HCT116 (cell line): ENCODE measurements around the gene SOX9. TPM values are rescaled to one million over a fixed set of nuclear protein-coding genes. Genes with fewer than 3 reads are reported as not detected.

Source experiments
- ATAC-seq: fragments of 200-7000 bp; cut with Tn5 transposase; 2 replicates; pipeline ENCODE4 v1.9.1; 2020; ENCODE audit warnings: mild to moderate bottlenecking, moderate library complexity
- BruUV-seq: library from RNA; stranded (reverse); fragments of 400-500 nt; replicated peaks from 2 replicates; lab custom pipeline; 2021; lab: Mats Ljungman, UMichigan
- CTCF ChIA-PET: fragments of 300-600 bp; sonication (Branson Sonifier 250); formaldehyde crosslinking; loops from one replicate; lab custom pipeline; 2021; ENCODE audit warnings: antibody characterized with exemption; lab: Charles Lee
- POLR2A ChIA-PET: fragments of 300-600, 350-600 bp; sonication (Branson Sonifier 250); formaldehyde crosslinking; loops from one replicate; lab custom pipeline; 2021; ENCODE audit warnings: antibody characterized with exemption; lab: Charles Lee
- RAD21 ChIA-PET, 2 experiments: fragments of 300-600 bp; sonication (Branson Sonifier 250); formaldehyde crosslinking; loops; one replicate each; lab custom pipeline; 2023; ENCODE audit warnings: low total read pairs in 2 of 2; ENCODE audit not compliant: uncharacterized antibody in 2 of 2, unreplicated experiment in 2 of 2, low non-redundant PET in 1 of 2; lab: Charles Lee
- DNase-seq: peaks from one replicate; pipeline ENCODE4 v3.0.0-alpha.2; 2010; ENCODE audit warnings: low read depth, low spot score
- H2AFZ ChIP-seq: fragments of 200-600 bp; shearing (Covaris generic), sonication (generic); 2 replicates; pipeline ENCODE4 v1.6.1; 2017; ENCODE audit warnings: low read depth, mixed run types, mixed read lengths, antibody characterized with exemption, low read length; ENCODE audit not compliant: poor library complexity, severe bottlenecking
- H3K27ac ChIP-seq: 2 replicates; pipeline ENCODE4 v1.5.1; 2012; ENCODE audit warnings: low read depth, low read length
- H3K27me3 ChIP-seq: fragments of 200-600 bp; sonication (generic); 2 replicates; pipeline ENCODE4 v1.6.1; 2016; ENCODE audit warnings: mixed run types, low read length, mixed read lengths; ENCODE audit not compliant: insufficient read depth
- H3K36me3 ChIP-seq, 2 experiments: fragments of 200-500 bp in 1 of 2; fragments of 200-600 bp in 1 of 2; sonication (Bioruptor generic) in 1 of 2; sonication (generic) in 1 of 2; 2 replicates each; pipeline versions ENCODE4 v1.5.1 to v1.6.1; 2014 to 2016; ENCODE audit warnings: low read length in 2 of 2, inconsistent platforms in 1 of 2, mixed read lengths in 1 of 2, mixed run types in 1 of 2; ENCODE audit not compliant: insufficient read depth in 2 of 2, control insufficient read depth in 1 of 2
- H3K4me1 ChIP-seq, 2 experiments: fragments of 200-600 bp in 1 of 2; sonication (generic) in 1 of 2; 2 replicates each; pipeline versions ENCODE4 v1.5.1 to v1.6.1; 2012 to 2017; ENCODE audit warnings: low read length in 2 of 2, inconsistent platforms in 1 of 2, mild to moderate bottlenecking in 1 of 2, mixed read lengths in 1 of 2, mixed run types in 1 of 2, moderate library complexity in 1 of 2; ENCODE audit not compliant: insufficient read depth in 2 of 2, control insufficient read depth in 1 of 2
- H3K4me2 ChIP-seq: fragments of 200-600 bp; sonication (generic); 2 replicates; pipeline ENCODE4 v1.6.1; 2017; ENCODE audit warnings: mixed run types, low read length, mixed read lengths
- H3K4me3 ChIP-seq, 2 experiments: fragments of 200-600 bp in 1 of 2; sonication (generic) in 1 of 2; replicated peaks in 1 of 2; 2 replicates each; pipeline ENCODE4 v1.5.1; 2011 to 2016; ENCODE audit warnings: low read length in 2 of 2, control low read depth in 1 of 2, low read depth in 1 of 2, mild to moderate bottlenecking in 1 of 2, mixed read lengths in 1 of 2, mixed run types in 1 of 2
- H3K79me2 ChIP-seq: fragments of 200-600 bp; sonication (generic); 2 replicates; pipeline ENCODE4 v1.6.1; 2017; ENCODE audit warnings: mild to moderate bottlenecking, mixed run types, low read length, moderate library complexity, mixed read lengths; ENCODE audit not compliant: insufficient read depth
- H3K9ac ChIP-seq: fragments of 200-600 bp; sonication (generic); 2 replicates; pipeline ENCODE4 v1.6.1; 2016; ENCODE audit warnings: low read length, mixed read lengths
- H3K9me2 ChIP-seq: fragments of 200-600 bp; sonication (generic), shearing (Covaris generic); 2 replicates; pipeline ENCODE4 v1.6.1; 2017; ENCODE audit warnings: mixed run types, mild to moderate bottlenecking, moderate library complexity; ENCODE audit not compliant: insufficient read depth
- H3K9me3 ChIP-seq, 2 experiments: fragments of 200-500 bp in 1 of 2; fragments of 200-600 bp in 1 of 2; sonication (Bioruptor generic) in 1 of 2; sonication (generic) in 1 of 2; 2 replicates each; pipeline ENCODE4 v1.6.1; 2014 to 2017; ENCODE audit warnings: low read length in 2 of 2, mixed read lengths in 2 of 2, inconsistent platforms in 1 of 2, low read depth in 1 of 2, mild to moderate bottlenecking in 1 of 2, mixed run types in 1 of 2, moderate library complexity in 1 of 2; ENCODE audit not compliant: control insufficient read depth in 1 of 2, insufficient read depth in 1 of 2
- H4K20me1 ChIP-seq: fragments of 200-600 bp; sonication (generic), shearing (Covaris generic); 2 replicates; pipeline ENCODE4 v1.6.1; 2017; ENCODE audit warnings: mixed run types, mild to moderate bottlenecking, moderate library complexity; ENCODE audit not compliant: insufficient read depth
- CBX3 ChIP-seq: IDR thresholded peaks from 2 replicates; pipeline ENCODE4 v1.6.1; 2012; ENCODE audit warnings: low read depth
- EGR1 ChIP-seq: IDR thresholded peaks from 2 replicates; pipeline ENCODE4 v1.6.1; 2012; ENCODE audit warnings: low read depth
- FOSL1 ChIP-seq: IDR thresholded peaks from 2 replicates; pipeline ENCODE4 v1.6.1; 2012; ENCODE audit warnings: low read depth
- JUND ChIP-seq: IDR thresholded peaks from 2 replicates; pipeline ENCODE4 v1.6.1; 2012
- MAX ChIP-seq: IDR thresholded peaks from 2 replicates; pipeline ENCODE4 v1.6.1; 2012
- POLR2A ChIP-seq: IDR thresholded peaks from 2 replicates; pipeline ENCODE4 v1.7.0; 2011; ENCODE audit warnings: borderline replicate concordance; ENCODE audit not compliant: insufficient read depth, insufficient read length; ENCODE audit errors: extremely low read depth
- RAD21 ChIP-seq: IDR thresholded peaks from 2 replicates; pipeline ENCODE4 v1.6.1; 2012; ENCODE audit warnings: low read depth, mild to moderate bottlenecking
- REST ChIP-seq: IDR thresholded peaks from 2 replicates; pipeline ENCODE4 v1.6.1; 2012; ENCODE audit warnings: low read depth
- SIN3A ChIP-seq: IDR thresholded peaks from 2 replicates; pipeline ENCODE4 v1.6.1; 2012; ENCODE audit warnings: low read depth
- SP1 ChIP-seq: IDR thresholded peaks from 2 replicates; pipeline ENCODE4 v1.6.1; 2012; ENCODE audit warnings: low read depth
- TCF7L2 ChIP-seq: IDR thresholded peaks from 2 replicates; pipeline ENCODE4 v1.7.0; 2011; ENCODE audit warnings: borderline replicate concordance, inconsistent platforms; ENCODE audit not compliant: insufficient read depth, insufficient read length; ENCODE audit errors: extremely low read depth
- YY1 ChIP-seq: IDR thresholded peaks from 2 replicates; pipeline ENCODE4 v1.6.1; 2011; ENCODE audit warnings: low read length, low read depth, moderate library complexity, mild to moderate bottlenecking; ENCODE audit not compliant: insufficient replicate concordance; ENCODE audit errors: extremely low read depth
- ZBTB33 ChIP-seq: IDR thresholded peaks from 2 replicates; pipeline ENCODE4 v1.6.1; 2011; ENCODE audit warnings: mild to moderate bottlenecking, low read length, moderate library complexity; ENCODE audit not compliant: insufficient replicate concordance; ENCODE audit errors: extremely low read depth
- ZNF274 ChIP-seq: fragments of 200-500 bp; sonication (Bioruptor generic); IDR thresholded peaks from 2 replicates; pipeline ENCODE4 v1.6.1; 2014; ENCODE audit warnings: mild to moderate bottlenecking, low read depth, low read length, inconsistent platforms
- intact Hi-C: fragments of 100-400 bp; cut with micrococcal nuclease; formaldehyde crosslinking; loops from 2 replicates; pipeline ENCODE4 v1.10.0; 2022
- total RNA-seq: library from RNA; stranded (reverse); gene quantifications from one replicate; pipeline ENCODE4 v1.2.1, GENCODE V29; 2021; ENCODE audit not compliant: unreplicated experiment
- TF ChIP-seq, protein P1 (sequence below), 3 experiments: fragments of 200-600 bp in 1 of 3; sonication (generic) in 1 of 3; IDR thresholded peaks in 2 of 3; conservative IDR thresholded peaks in 1 of 3; 2 replicates each; pipeline ENCODE4 v1.5.1; 2012 to 2017; ENCODE audit warnings: low read depth in 2 of 3, low read length in 2 of 3, antibody characterized with exemption in 1 of 3, borderline replicate concordance in 1 of 3, control low read depth in 1 of 3, mild to moderate bottlenecking in 1 of 3, mixed read lengths in 1 of 3, mixed run types in 1 of 3, moderate library complexity in 1 of 3; ENCODE audit not compliant: insufficient read depth in 1 of 3
- TF ChIP-seq, protein P2 (sequence below): IDR thresholded peaks from 2 replicates; pipeline ENCODE4 v1.6.1; 2012

SOX9 gene
- total RNA-seq, 1 experiment from 2014 or later = 69.2 TPM

DNA sequence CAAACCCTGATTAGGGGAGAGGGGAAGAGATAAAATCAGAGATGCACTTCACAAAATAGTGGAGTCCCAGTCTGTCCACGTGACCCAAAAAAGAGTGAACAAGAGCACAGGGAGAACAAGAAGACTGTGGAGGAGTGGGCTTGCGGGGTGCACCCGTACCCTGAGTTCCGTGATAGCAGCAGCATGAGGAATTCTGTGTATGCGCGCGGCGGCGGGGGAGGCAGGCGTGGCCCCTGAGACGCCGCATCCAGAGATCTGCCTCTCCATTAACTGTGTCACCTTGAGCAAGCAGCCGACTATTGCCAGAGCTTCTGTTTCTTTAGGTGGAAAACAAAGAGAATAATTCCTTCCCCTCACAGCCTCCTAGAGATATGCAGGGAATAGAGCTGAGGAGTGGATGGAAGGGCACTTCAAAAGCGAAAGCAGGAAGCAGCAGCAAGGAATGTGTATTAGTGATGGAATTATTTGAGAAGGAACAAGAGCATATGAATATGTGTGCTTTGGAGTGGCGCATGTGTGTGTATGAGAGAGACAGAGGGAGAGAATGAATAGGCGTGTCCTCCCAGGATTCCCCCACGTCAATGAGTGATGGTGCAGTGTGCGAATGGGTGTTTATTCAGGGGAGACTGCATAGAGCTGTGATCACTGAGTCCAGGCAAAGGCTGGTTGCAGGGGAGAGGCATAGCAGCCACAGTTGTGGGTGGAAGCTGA is 10.4 kb upstream of the SOX9 start:
- no peak overlapping the region for H3K4me2 ChIP-seq
- H3K4me3 ChIP-seq = no peak overlapping the region
- no peaks in the 10 kb centered on the region for H3K9me3 ChIP-seq
- peaks cover 0 to 5% of the 10 kb centered on the region in 2 experiments; a peak in 1 of 4 replicates for H3K4me1 ChIP-seq
- no peak overlapping the region for H3K27ac ChIP-seq
- no peaks in the 10 kb centered on the region for H4K20me1 ChIP-seq
- TF ChIP-seq, protein P1, sequence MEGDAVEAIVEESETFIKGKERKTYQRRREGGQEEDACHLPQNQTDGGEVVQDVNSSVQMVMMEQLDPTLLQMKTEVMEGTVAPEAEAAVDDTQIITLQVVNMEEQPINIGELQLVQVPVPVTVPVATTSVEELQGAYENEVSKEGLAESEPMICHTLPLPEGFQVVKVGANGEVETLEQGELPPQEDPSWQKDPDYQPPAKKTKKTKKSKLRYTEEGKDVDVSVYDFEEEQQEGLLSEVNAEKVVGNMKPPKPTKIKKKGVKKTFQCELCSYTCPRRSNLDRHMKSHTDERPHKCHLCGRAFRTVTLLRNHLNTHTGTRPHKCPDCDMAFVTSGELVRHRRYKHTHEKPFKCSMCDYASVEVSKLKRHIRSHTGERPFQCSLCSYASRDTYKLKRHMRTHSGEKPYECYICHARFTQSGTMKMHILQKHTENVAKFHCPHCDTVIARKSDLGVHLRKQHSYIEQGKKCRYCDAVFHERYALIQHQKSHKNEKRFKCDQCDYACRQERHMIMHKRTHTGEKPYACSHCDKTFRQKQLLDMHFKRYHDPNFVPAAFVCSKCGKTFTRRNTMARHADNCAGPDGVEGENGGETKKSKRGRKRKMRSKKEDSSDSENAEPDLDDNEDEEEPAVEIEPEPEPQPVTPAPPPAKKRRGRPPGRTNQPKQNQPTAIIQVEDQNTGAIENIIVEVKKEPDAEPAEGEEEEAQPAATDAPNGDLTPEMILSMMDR (IDR thresholded peaks at IDR 0.05 in 2 of 3, conservative IDR thresholded peaks at IDR 0.05 in 1 of 3; ENCODE audit: borderline replicate concordance in 1 of 3, insufficient read depth in 1 of 3, low read depth in 2 of 3, low read length in 2 of 3) = no peak
- TF ChIP-seq SIN3A (no peak), MAX (no peak), FOSL1 (no peak), YY1 (no peak), REST (no peak), EGR1 (no peak), RAD21 (no peak), ZNF274 (no peak), CBX3 (no peak), POLR2A (no peak), SP1 (no peak), TCF7L2 (no peak), JUND (no peak), ZBTB33 (no peak)
- TF ChIP-seq, protein P2, sequence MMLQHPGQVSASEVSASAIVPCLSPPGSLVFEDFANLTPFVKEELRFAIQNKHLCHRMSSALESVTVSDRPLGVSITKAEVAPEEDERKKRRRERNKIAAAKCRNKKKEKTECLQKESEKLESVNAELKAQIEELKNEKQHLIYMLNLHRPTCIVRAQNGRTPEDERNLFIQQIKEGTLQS = no peak
- H3K9me2 ChIP-seq = no peaks in the 10 kb centered on the region
- ChIA-PET RAD21 (no interaction called here), POLR2A (no interaction called here), CTCF (interaction anchor here (0.6 kb wide), 1 partner anchor 345 kb away, joined by 7 read pairs; no protein-coding TSS in a partner anchor)
- BruUV-seq = no TSS peak
- no peak overlapping the region for H2AFZ ChIP-seq
- DNase-seq (no peak), ATAC-seq (no peak)
- H3K79me2 ChIP-seq = no peaks in the 10 kb centered on the region
- no peak overlapping the region for H3K9ac ChIP-seq
- H3K36me3 ChIP-seq = no peaks in the 10 kb centered on the region
- intact Hi-C loops = loop anchor here (10.0 kb wide), 1 partner anchor 1026 kb away; no protein-coding TSS in a partner anchor
- no peaks in the 10 kb centered on the region for H3K27me3 ChIP-seq
